Activated T-helper 9 cell treated with anti-CD3 and anti-CD28 coated beads, Interleukin-2, amount 50 U/mL, for 16 hours (primary cell): ENCODE data around the gene MASP2.
"Not testable (repeated sequence)": the region's sequence is repeated elsewhere in the genome, so short reads cannot be mapped to it uniquely, and the experiment has no call there.

ENCODE experiments used
- DNase-seq: peaks from one replicate; pipeline ENCODE4 v3.0.0-alpha.2; 2020; ENCODE audit warnings: low read depth

MASP2 gene

GRCh38 chr1:11037740-11038182 is 9.3 kb downstream of the MASP2 start:
- peak; percentile 79 for DNase-seq

GRCh38 chr1:11037019-11037739 is 9.9 kb downstream of the MASP2 start:
- DNase-seq: not testable (repeated sequence)

GRCh38 chr1:11031624-11032262 is 15.3 kb downstream of the MASP2 start:
- no peak for DNase-seq

GRCh38 chr1:11030865-11031264 is 16.2 kb downstream of the MASP2 start:
- no peak for DNase-seq

- DNase-seq: no peak
These were observed 19.0 kb downstream of the MASP2 start for GRCh38 chr1:11028018-11028417.

- no peak for DNase-seq
These were observed 19.7 kb downstream of the MASP2 start for GRCh38 chr1:11027316-11027715.

GRCh38 chr1:11026903-11027302 is 20.1 kb downstream of the MASP2 start:
- no peak for DNase-seq

- DNase-seq: no peak
These were observed 21.0 kb downstream of the MASP2 start for GRCh38 chr1:11026052-11026451.

- DNase-seq: no peak
These were observed 21.4 kb downstream of the MASP2 start for GRCh38 chr1:11025618-11026017.

- DNase-seq: no peak
These were observed 22.2 kb downstream of the MASP2 start for GRCh38 chr1:11024874-11025203.

GRCh38 chr1:11024154-11024873 is 22.7 kb downstream of the MASP2 start:
- DNase-seq: no peak

GRCh38 chr1:11023201-11023600 is 23.8 kb downstream of the MASP2 start:
- no peak for DNase-seq

- DNase-seq: no peak
These were observed 27.1 kb downstream of the MASP2 start for GRCh38 chr1:11019971-11020370.

GRCh38 chr1:11019358-11019757 is 27.7 kb downstream of the MASP2 start:
- not testable (repeated sequence) for DNase-seq

GRCh38 chr1:11013160-11013531 is 33.9 kb downstream of the MASP2 start:
- no peak for DNase-seq

- DNase-seq: peak; percentile 83
These were observed 34.5 kb downstream of the MASP2 start, which contains the start of gene TARDBP for GRCh38 chr1:11012260-11013159. TSS of gene TARDBP (plus strand) at chr1:11012654. CDS start at chr1:11013728, 1,074 bp downstream.

- DNase-seq: no peak
These were observed 46.5 kb downstream of the MASP2 start for GRCh38 chr1:11000526-11000925.

GRCh38 chr1:10996100-10996499 is 50.9 kb downstream of the MASP2 start:
- no peak for DNase-seq

- no peak for DNase-seq
These were observed 54.2 kb downstream of the MASP2 start for GRCh38 chr1:10992864-10993263.

- not testable (repeated sequence) for DNase-seq
These were observed 55.0 kb downstream of the MASP2 start for GRCh38 chr1:10992004-10992403.

GRCh38 chr1:10990828-10991227 is 56.2 kb downstream of the MASP2 start:
- no peak for DNase-seq

- not testable (repeated sequence) for DNase-seq
These were observed 57.0 kb downstream of the MASP2 start for GRCh38 chr1:10989920-10990516.
